HCT116 (cell line): ENCODE results near the gene CCDC91.

ENCODE experiments used
- CTCF ChIP-seq, 3 experiments: fragments of 200-600 bp in 1 of 3; sonication (generic) in 1 of 3; IDR thresholded peaks in 2 of 3; conservative IDR thresholded peaks in 1 of 3; 2 replicates each; pipeline ENCODE4 v1.5.1; 2012 to 2017; ENCODE audit warnings: low read depth in 2 of 3, low read length in 2 of 3, antibody characterized with exemption in 1 of 3, borderline replicate concordance in 1 of 3, control low read depth in 1 of 3, mild to moderate bottlenecking in 1 of 3, mixed read lengths in 1 of 3, mixed run types in 1 of 3, moderate library complexity in 1 of 3; ENCODE audit not compliant: insufficient read depth in 1 of 3
- EZH2 ChIP-seq: fragments of 200-600 bp; sonication (generic); IDR thresholded peaks from 2 replicates; pipeline ENCODE4 v1.6.1; 2017; ENCODE audit warnings: antibody characterized with exemption, mixed run types
- EZH2phosphoT487 ChIP-seq: fragments of 200-600 bp; IDR thresholded peaks from 2 replicates; pipeline ENCODE4 v1.6.1; 2018; ENCODE audit warnings: antibody characterized with exemption, borderline replicate concordance
- POLR2A ChIP-seq: IDR thresholded peaks from 2 replicates; pipeline ENCODE4 v1.7.0; 2011; ENCODE audit warnings: borderline replicate concordance; ENCODE audit not compliant: insufficient read depth, insufficient read length; ENCODE audit errors: extremely low read depth
- POLR2AphosphoS5 ChIP-seq: IDR thresholded peaks from 2 replicates; pipeline ENCODE4 v1.6.1; 2011; ENCODE audit warnings: mild to moderate bottlenecking, low read depth, low read length, moderate library complexity
- RAD21 ChIP-seq: IDR thresholded peaks from 2 replicates; pipeline ENCODE4 v1.6.1; 2012; ENCODE audit warnings: low read depth, mild to moderate bottlenecking
- REST ChIP-seq: IDR thresholded peaks from 2 replicates; pipeline ENCODE4 v1.6.1; 2012; ENCODE audit warnings: low read depth
- SRF ChIP-seq: IDR thresholded peaks from 2 replicates; pipeline ENCODE4 v1.6.1; 2012; ENCODE audit warnings: low read depth
- TCF7L2 ChIP-seq: IDR thresholded peaks from 2 replicates; pipeline ENCODE4 v1.7.0; 2011; ENCODE audit warnings: borderline replicate concordance, inconsistent platforms; ENCODE audit not compliant: insufficient read depth, insufficient read length; ENCODE audit errors: extremely low read depth
- ZBTB33 ChIP-seq: IDR thresholded peaks from 2 replicates; pipeline ENCODE4 v1.6.1; 2011; ENCODE audit warnings: mild to moderate bottlenecking, low read length, moderate library complexity; ENCODE audit not compliant: insufficient replicate concordance; ENCODE audit errors: extremely low read depth
- ZFX ChIP-seq: fragments of 450-650 bp; IDR thresholded peaks from 2 replicates; pipeline ENCODE4 v1.6.1; 2017

GRCh38 chr12:28586481-28586880 lies 396.2 kb downstream of the CCDC91 start:
- TF ChIP-seq POLR2A (no peak), CTCF (IDR thresholded peaks at IDR 0.05 in 2 of 3, conservative IDR thresholded peaks at IDR 0.05 in 1 of 3; ENCODE audit: borderline replicate concordance in 1 of 3, insufficient read depth in 1 of 3, low read depth in 2 of 3, low read length in 2 of 3) (no peak), ZFX (no peak), POLR2AphosphoS5 (no peak), EZH2 (no peak), ZBTB33 (no peak), RAD21 (no peak), SRF (no peak), REST (no peak), EZH2phosphoT487 (no peak), TCF7L2 (no peak)
